ENCODE data around the gene RPS19BP1.

The RPS19BP1 gene

GRCh38 chr22:39488563-39489083 is 43.9 kb downstream of the RPS19BP1 start:
- DNase-seq: no peak

GRCh38 chr22:39487826-39488520 is 44.6 kb downstream of the RPS19BP1 start:
- no peak for DNase-seq

- DNase-seq: no peak
These were observed 45.4 kb downstream of the RPS19BP1 start for GRCh38 chr22:39486951-39487825.

GRCh38 chr22:39482768-39483167 is 49.8 kb downstream of the RPS19BP1 start:
- no peak for DNase-seq

- no peak for DNase-seq
These were observed 51.0 kb downstream of the RPS19BP1 start for GRCh38 chr22:39481595-39481994.

GRCh38 chr22:39481054-39481453 is 51.5 kb downstream of the RPS19BP1 start:
- no peak for DNase-seq

- no peak for DNase-seq
These were observed 52.0 kb downstream of the RPS19BP1 start for GRCh38 chr22:39480557-39480956.

- DNase-seq: no peak
These were observed 53.3 kb downstream of the RPS19BP1 start for GRCh38 chr22:39479254-39479653.
